Stomach (tissue), 9 donors: ENCODE results near the gene TAS1R2. TPM values are rescaled to one million over a fixed set of nuclear protein-coding genes. Genes with fewer than 3 reads are reported as not detected.

Source experiments
- DNase-seq, 2 donors: peaks; one replicate each; pipeline versions ENCODE4 v3.0.0 to v3.0.0-alpha.2; 2013 to 2019
- H3K27ac ChIP-seq, 5 donors: fragments of 200-600 bp in 4 of 5; sonication (generic) in 4 of 5; one replicate each; pipeline ENCODE4 v1.5.1; 2013 to 2019; ENCODE audit warnings: mild to moderate bottlenecking in 1 of 5, moderate library complexity in 1 of 5
- H3K27me3 ChIP-seq, 3 donors: fragments of 200-600 bp; sonication (generic); one replicate each; pipeline ENCODE4 v1.5.1; 2017 to 2019; ENCODE audit warnings: mixed run types in 1 of 3
- H3K36me3 ChIP-seq, 4 donors: fragments of 200-600 bp; sonication (generic); 1 replicate in 3 of 4; 2 replicates in 1 of 4; pipeline ENCODE4 v1.5.1; 2016 to 2019
- H3K4me1 ChIP-seq, 4 donors: fragments of 200-600 bp; sonication (generic); one replicate each; pipeline ENCODE4 v1.5.1; 2016 to 2019
- H3K4me3 ChIP-seq, 4 donors: fragments of 200-600 bp; sonication (generic) in 3 of 4; one replicate each; pipeline ENCODE4 v1.5.1; 2016 to 2019; ENCODE audit warnings: mild to moderate bottlenecking in 1 of 4
- H3K9me3 ChIP-seq, 4 donors: fragments of 200-600 bp; sonication (generic); one replicate each; pipeline ENCODE4 v1.5.1; 2016 to 2019
- CTCF ChIP-seq, 7 experiments: fragments of 450-650 bp in 4 of 7; fragments of 200-600 bp in 3 of 7; sonication (generic) in 3 of 7; IDR thresholded peaks; one replicate each; pipeline ENCODE4 v1.5.1; 2016 to 2019; ENCODE audit warnings: antibody characterized with exemption in 7 of 7, control low read depth in 2 of 7, mild to moderate bottlenecking in 1 of 7
- EP300 ChIP-seq: sonication (generic); formaldehyde crosslinking; IDR thresholded peaks from one replicate; pipeline ENCODE4 v1.6.1; 2017; ENCODE audit warnings: antibody characterized with exemption
- POLR2A ChIP-seq, 4 donors: fragments of 450-650 bp; IDR thresholded peaks; one replicate each; pipeline ENCODE4 v1.6.1; 2016; ENCODE audit warnings: antibody characterized with exemption in 4 of 4, control low read depth in 2 of 4, mild to moderate bottlenecking in 1 of 4, moderate library complexity in 1 of 4
- POLR2AphosphoS5 ChIP-seq, 3 donors: sonication (generic); formaldehyde crosslinking; IDR thresholded peaks; one replicate each; pipeline ENCODE4 v1.6.1; 2016; ENCODE audit warnings: antibody characterized with exemption in 3 of 3
- WGBS, 5 donors: extraction: QIAGEN DNeasy Blood & Tissue Kit in 3 of 5; methylation state at CpG; one replicate each; pipeline versions ENCODE4 v1.1.5 to v1.1.7; 2013 to 2018; 5-methylcytosine and 5-hydroxymethylcytosine counted together
- intact Hi-C: fragments of 100-400 bp; cut with DNase I; formaldehyde crosslinking; loops from one replicate; pipeline ENCODE4 v1.15.1; 2023; ENCODE audit warnings: low total_unique reads
- polyA plus RNA-seq, 3 donors: library from polyadenylated mRNA; stranded (reverse); fragments of 200-250 nt; gene quantifications; one replicate each; pipeline ENCODE4 v1.2.3, GENCODE V29; 2013
- total RNA-seq, 5 donors: library from RNA; depleted of rRNA; stranded (reverse); fragments of >200 nt; gene quantifications; one replicate each; pipeline versions ENCODE4 v1.1.0 to v1.2.3, GENCODE V29; 2014 to 2016
- donor health status: healthy with polysubstance abuse.
- donor health status: Bipolar disorder and iron deficiency.
- donor health status: healthy.

Gene TAS1R2
- total and polyA plus RNA-seq, 8 donors, result 9.9 TPM; not detected in 7

- Histone ChIP-seq H3K27me3 (peaks cover 0 to 39% (median 11%) of the 10 kb centered on the region in 3 donors), H3K4me3 (no peak overlapping the region), H3K27ac (no peak overlapping the region), H3K36me3 (no peaks in the 10 kb centered on the region), H3K4me1 (peaks cover 0 to 3% (median 1%) of the 10 kb centered on the region in 4 donors), H3K9me3 (no peaks in the 10 kb centered on the region)
- no peak for DNase-seq
- TF ChIP-seq EP300, result no peak
- TF ChIP-seq CTCF (IDR thresholded peaks at IDR 0.05), result no peak
- no peak for TF ChIP-seq POLR2AphosphoS5 (IDR thresholded peaks at IDR 0.05)
- no peak for TF ChIP-seq POLR2A (IDR thresholded peaks at IDR 0.05)
- intact Hi-C loops, result no loop called here
- 73 to 85% (median 81%) methylated on average over 8 to 9 of the region's 9 CpGs for WGBS, 5 donors
These were observed 5.7 kb upstream of the TAS1R2 start for GRCh38 chr1:18865176-18865575.

GRCh38 chr1:18861590-18861989 lies 2.1 kb upstream of the TAS1R2 start:
- H3K9me3 ChIP-seq, result no peaks in the 10 kb centered on the region
- DNase-seq, result no peak
- no peaks in the 10 kb centered on the region for H3K36me3 ChIP-seq
- peaks cover 0 to 23% (median 5%) of the 10 kb centered on the region in 3 donors for H3K27me3 ChIP-seq
- TF ChIP-seq EP300 (no peak), POLR2AphosphoS5 (IDR thresholded peaks at IDR 0.05) (no peak), POLR2A (IDR thresholded peaks at IDR 0.05) (no peak), CTCF (IDR thresholded peaks at IDR 0.05) (no peak)
- intact Hi-C loops, result no loop called here
- no peaks in the 10 kb centered on the region for H3K4me1 ChIP-seq
- no peak overlapping the region for H3K4me3 ChIP-seq
- WGBS, 5 donors, result 50 to 66% (median 62%) methylated on average over 5 to 8 of the region's 8 CpGs
- H3K27ac ChIP-seq, result no peak overlapping the region

GRCh38 chr1:18861082-18861481 lies 1.6 kb upstream of the TAS1R2 start:
- no peak overlapping the region for H3K27ac ChIP-seq
- H3K27me3 ChIP-seq, result peaks cover 0 to 19% (median 5%) of the 10 kb centered on the region in 3 donors
- TF ChIP-seq POLR2A (IDR thresholded peaks at IDR 0.05) (no peak), POLR2AphosphoS5 (IDR thresholded peaks at IDR 0.05) (no peak), CTCF (IDR thresholded peaks at IDR 0.05) (no peak), EP300 (no peak)
- 73 to 78% (median 76%) methylated on average over 9 of the region's 9 CpGs for WGBS, 5 donors
- H3K4me1 ChIP-seq, result no peaks in the 10 kb centered on the region
- intact Hi-C loops, result no loop called here
- H3K4me3 ChIP-seq, result no peak overlapping the region
- no peaks in the 10 kb centered on the region for H3K36me3 ChIP-seq
- H3K9me3 ChIP-seq, result no peaks in the 10 kb centered on the region
- DNase-seq, result no peak

- no peaks in the 10 kb centered on the region for H3K4me1 ChIP-seq
- no peak for DNase-seq
- intact Hi-C loops, result no loop called here
- no peak for TF ChIP-seq POLR2A (IDR thresholded peaks at IDR 0.05)
- no peak for TF ChIP-seq EP300
- TF ChIP-seq POLR2AphosphoS5 (IDR thresholded peaks at IDR 0.05), result no peak
- TF ChIP-seq CTCF (IDR thresholded peaks at IDR 0.05), result no peak
- H3K36me3 ChIP-seq, result no peaks in the 10 kb centered on the region
- H3K27ac ChIP-seq, result no peak overlapping the region
- 85 to 89% (median 87%) methylated on average over 7 of the region's 7 CpGs for WGBS, 5 donors
- no peaks in the 10 kb centered on the region for H3K9me3 ChIP-seq
- H3K27me3 ChIP-seq, result peaks cover 0 to 21% (median 0%) of the 10 kb centered on the region in 3 donors
- H3K4me3 ChIP-seq, result no peak overlapping the region
These were observed 1.3 kb downstream of the TAS1R2 start for GRCh38 chr1:18858070-18858688.
